ENCODE data around the gene DRC3. TPM values are rescaled to one million over a fixed set of nuclear protein-coding genes. Genes with fewer than 3 reads are reported as not detected.

DRC3 gene
- total RNA-seq, 3 donors from 2014 or later: 1.0 to 3.3 (median 1.4) TPM

DNA sequence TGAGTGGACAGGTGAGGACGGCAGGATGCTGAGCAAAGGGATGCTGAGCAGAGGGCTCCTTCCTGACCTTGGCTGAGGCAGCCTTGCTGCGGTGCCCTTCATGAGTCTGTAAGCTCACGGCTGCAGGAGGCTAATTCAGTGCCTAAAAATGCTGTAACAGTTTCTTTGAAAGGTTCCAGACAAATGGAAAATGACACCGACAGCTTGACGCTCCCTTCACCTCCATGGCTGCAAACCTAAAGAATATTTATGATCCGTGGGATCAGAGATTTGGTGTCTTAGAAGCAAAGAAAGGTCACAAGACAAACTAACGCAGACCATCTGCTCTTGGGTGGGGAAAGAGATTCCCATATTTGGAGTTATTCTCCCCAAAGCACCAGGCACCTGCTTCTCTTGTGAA is 28.4 kb upstream of the DRC3 start:
- H3K9me3 ChIP-seq: no peaks in the 10 kb centered on the region
- TF ChIP-seq, protein P1, sequence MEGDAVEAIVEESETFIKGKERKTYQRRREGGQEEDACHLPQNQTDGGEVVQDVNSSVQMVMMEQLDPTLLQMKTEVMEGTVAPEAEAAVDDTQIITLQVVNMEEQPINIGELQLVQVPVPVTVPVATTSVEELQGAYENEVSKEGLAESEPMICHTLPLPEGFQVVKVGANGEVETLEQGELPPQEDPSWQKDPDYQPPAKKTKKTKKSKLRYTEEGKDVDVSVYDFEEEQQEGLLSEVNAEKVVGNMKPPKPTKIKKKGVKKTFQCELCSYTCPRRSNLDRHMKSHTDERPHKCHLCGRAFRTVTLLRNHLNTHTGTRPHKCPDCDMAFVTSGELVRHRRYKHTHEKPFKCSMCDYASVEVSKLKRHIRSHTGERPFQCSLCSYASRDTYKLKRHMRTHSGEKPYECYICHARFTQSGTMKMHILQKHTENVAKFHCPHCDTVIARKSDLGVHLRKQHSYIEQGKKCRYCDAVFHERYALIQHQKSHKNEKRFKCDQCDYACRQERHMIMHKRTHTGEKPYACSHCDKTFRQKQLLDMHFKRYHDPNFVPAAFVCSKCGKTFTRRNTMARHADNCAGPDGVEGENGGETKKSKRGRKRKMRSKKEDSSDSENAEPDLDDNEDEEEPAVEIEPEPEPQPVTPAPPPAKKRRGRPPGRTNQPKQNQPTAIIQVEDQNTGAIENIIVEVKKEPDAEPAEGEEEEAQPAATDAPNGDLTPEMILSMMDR (IDR thresholded peaks at IDR 0.05): no peak
- H3K36me3 ChIP-seq (ENCODE audit: low read depth): no peaks in the 10 kb centered on the region
- no peak overlapping the region for H3K4me3 ChIP-seq
- no peak for ATAC-seq
- H3K4me1 ChIP-seq (ENCODE audit: low read depth): peaks cover 21% of the 10 kb centered on the region
- intact Hi-C loops (cut with DNase I, micrococcal nuclease): no loop called here
- no peak for DNase-seq

- TF ChIP-seq, protein P1 (IDR thresholded peaks at IDR 0.05): no peak
- no peaks in the 10 kb centered on the region for H3K36me3 ChIP-seq (ENCODE audit: low read depth)
- no peak for ATAC-seq
- no peaks in the 10 kb centered on the region for H3K9me3 ChIP-seq
- intact Hi-C loops (cut with DNase I, micrococcal nuclease): no loop called here
- no peak for DNase-seq
- H3K4me1 ChIP-seq (ENCODE audit: low read depth): peaks cover 21% of the 10 kb centered on the region
- no peak overlapping the region for H3K4me3 ChIP-seq
Measured at GRCh38 chr17:17944743-17945142, 27.9 kb upstream of the DRC3 start.

DNA sequence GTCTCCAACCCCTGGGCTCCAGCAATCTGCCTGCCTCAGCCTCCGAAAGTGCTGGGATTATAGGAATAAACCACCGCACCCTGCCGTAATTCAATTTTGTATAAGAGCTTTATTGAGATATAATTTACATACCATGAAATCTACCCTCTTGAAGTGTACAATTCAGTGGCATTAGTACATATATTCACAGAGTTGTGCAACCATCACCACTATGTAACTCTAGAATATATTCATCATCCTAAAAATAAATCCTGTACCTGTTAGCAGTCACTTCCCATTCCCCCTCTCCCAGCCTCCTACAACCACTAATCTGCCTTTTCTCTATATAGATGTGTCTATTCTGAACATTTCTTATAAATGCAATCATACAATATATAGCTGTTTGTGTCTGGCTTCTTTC is 26.6 kb upstream of the DRC3 start:
- ATAC-seq (no peak), DNase-seq (no peak)
- TF ChIP-seq, protein P1 (IDR thresholded peaks at IDR 0.05): no peak
- no peak overlapping the region for H3K4me3 ChIP-seq
- H3K9me3 ChIP-seq: no peaks in the 10 kb centered on the region
- intact Hi-C loops (cut with DNase I, micrococcal nuclease): no loop called here
- no peaks in the 10 kb centered on the region for H3K36me3 ChIP-seq (ENCODE audit: low read depth)
- peaks cover 17% of the 10 kb centered on the region for H3K4me1 ChIP-seq (ENCODE audit: low read depth)

DNA sequence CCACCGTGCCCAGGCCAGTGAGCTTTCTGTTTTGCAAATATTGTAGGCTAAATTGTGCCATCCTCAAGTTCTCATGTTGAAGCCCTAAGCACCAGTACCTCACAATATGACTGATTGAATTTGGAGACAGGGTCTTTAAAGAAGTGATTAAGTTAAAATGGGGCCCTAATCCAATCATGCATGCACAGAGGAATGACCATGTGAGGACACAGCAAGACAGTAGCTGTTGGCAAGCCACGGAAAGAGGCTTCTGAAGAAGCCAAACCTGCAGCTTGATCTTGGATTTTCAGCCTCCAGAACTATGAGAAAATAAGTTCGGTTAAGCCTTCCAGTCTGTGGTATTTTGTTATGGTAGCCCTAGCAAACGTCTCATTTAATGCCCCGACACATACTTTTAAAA is 25.4 kb upstream of the DRC3 start:
- TF ChIP-seq, protein P1 (IDR thresholded peaks at IDR 0.05): no peak
- ATAC-seq (no peak), DNase-seq (no peak)
- Histone ChIP-seq H3K9me3 (no peaks in the 10 kb centered on the region), H3K4me3 (no peak overlapping the region), H3K36me3 (ENCODE audit: low read depth) (no peaks in the 10 kb centered on the region), H3K4me1 (ENCODE audit: low read depth) (peaks cover 17% of the 10 kb centered on the region)
- intact Hi-C loops (cut with DNase I, micrococcal nuclease): no loop called here

DNA sequence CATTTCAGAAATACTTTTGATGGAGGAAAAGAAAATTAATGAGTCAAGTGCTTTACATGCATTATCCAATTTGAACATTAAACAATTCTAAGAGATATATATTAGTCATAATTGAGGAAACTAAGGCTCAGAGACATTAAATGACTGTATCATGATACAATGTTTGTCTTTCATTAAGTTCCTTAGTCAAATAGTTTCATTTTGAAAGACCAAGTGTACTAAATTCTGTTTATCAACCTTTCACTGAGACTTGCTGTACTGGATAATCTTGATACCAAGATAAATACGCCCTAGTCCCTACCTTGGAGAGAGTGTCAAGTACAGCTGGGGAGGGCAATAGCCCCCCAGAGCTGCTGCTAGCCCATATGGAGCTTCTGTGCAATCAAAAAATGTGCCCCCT is 24.7 kb upstream of the DRC3 start:
- Histone ChIP-seq H3K4me3 (no peak overlapping the region), H3K4me1 (ENCODE audit: low read depth) (peaks cover 15% of the 10 kb centered on the region), H3K9me3 (no peaks in the 10 kb centered on the region), H3K36me3 (ENCODE audit: low read depth) (no peaks in the 10 kb centered on the region)
- TF ChIP-seq, protein P1 (IDR thresholded peaks at IDR 0.05): no peak
- intact Hi-C loops (cut with DNase I, micrococcal nuclease): no loop called here
- peak; percentile 40 for ATAC-seq
- DNase-seq: no peak

DNA sequence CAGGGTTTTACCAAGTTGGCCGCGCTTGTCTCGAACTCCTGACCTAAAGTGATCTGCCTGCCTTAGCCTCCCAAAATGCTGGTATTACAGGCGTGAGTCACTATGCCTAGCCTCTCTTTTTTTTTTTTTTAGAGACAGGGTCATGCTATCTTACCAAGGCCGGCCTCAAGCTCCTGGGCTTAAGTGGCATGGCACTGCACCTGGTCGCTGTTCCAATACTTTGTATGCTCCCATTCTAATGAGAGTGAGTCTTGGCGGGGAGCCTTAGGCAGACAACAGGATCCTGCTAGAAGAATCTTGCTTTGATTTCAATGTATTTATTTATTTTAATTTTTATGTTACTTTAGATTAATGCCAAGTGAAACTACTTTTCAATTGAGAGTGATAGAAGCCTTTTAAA is 22.3 kb upstream of the DRC3 start:
- H3K9me3 ChIP-seq: no peaks in the 10 kb centered on the region
- H3K4me1 ChIP-seq (ENCODE audit: low read depth): peaks cover 4% of the 10 kb centered on the region
- H3K4me3 ChIP-seq: no peak overlapping the region
- TF ChIP-seq, protein P1 (IDR thresholded peaks at IDR 0.05): no peak
- DNase-seq: no peak
- ATAC-seq: no peak
- no peaks in the 10 kb centered on the region for H3K36me3 ChIP-seq (ENCODE audit: low read depth)
- intact Hi-C loops (cut with DNase I, micrococcal nuclease): no loop called here

Data from mucosa of descending colon (tissue), 3 donors.